Caco-2 (cell line): Measurements from ENCODE around the gene ERBB4. TPM values are rescaled to one million over a fixed set of nuclear protein-coding genes. Genes with fewer than 3 reads are reported as not detected.

Source experiments
- BruUV-seq: library from RNA; stranded (reverse); fragments of 400-500 nt; replicated peaks from 2 replicates; lab custom pipeline; 2021; lab: Mats Ljungman, UMichigan
- CTCF ChIA-PET: fragments of 300-600 bp; sonication (Branson Sonifier 250); formaldehyde crosslinking; loops from one replicate; lab custom pipeline; 2022; ENCODE audit warnings: antibody characterized with exemption; lab: Charles Lee
- POLR2A ChIA-PET: fragments of 300-600 bp; sonication (Branson Sonifier 250); formaldehyde crosslinking; loops from one replicate; lab custom pipeline; 2022; ENCODE audit warnings: antibody characterized with exemption; lab: Charles Lee
- DNase-seq, 2 experiments: peaks; one replicate each; pipeline versions ENCODE4 v3.0.0 to v3.0.0-alpha.2; 2020 to 2022
- H3K27me3 ChIP-seq: replicated peaks from 2 replicates; pipeline ENCODE4 v1.6.0; 2011; ENCODE audit warnings: low read length; ENCODE audit not compliant: control insufficient read depth, insufficient read depth
- H3K36me3 ChIP-seq: 2 replicates; pipeline ENCODE4 v1.5.1; 2011; ENCODE audit warnings: low read length; ENCODE audit not compliant: control insufficient read depth, insufficient read depth
- H3K4me1 ChIP-seq: fragments of 250-450 bp; sonication (Bioruptor Pico); 2 replicates; pipeline ENCODE4 v1.5.1; 2020; ENCODE audit warnings: mild to moderate bottlenecking
- H3K4me3 ChIP-seq: 2 replicates; pipeline ENCODE4 v1.5.1; 2011; ENCODE audit warnings: low read depth, mild to moderate bottlenecking, control low read depth, low read length
- H3K9me3 ChIP-seq: fragments of 250-450 bp; sonication (Bioruptor Pico); 2 replicates; pipeline ENCODE4 v1.5.1; 2020; ENCODE audit warnings: mild to moderate bottlenecking, moderate library complexity
- H3K27ac Mint-ChIP-seq: one replicate; pipeline ENCODE4 v1.8.0; 2022; ENCODE audit warnings: mixed read lengths; ENCODE audit not compliant: unreplicated experiment
- H3K27me3 Mint-ChIP-seq: one replicate; pipeline ENCODE4 v1.8.0; 2022; ENCODE audit warnings: mixed read lengths; ENCODE audit not compliant: insufficient read depth, unreplicated experiment
- H3K36me3 Mint-ChIP-seq: one replicate; pipeline ENCODE4 v1.8.0; 2022; ENCODE audit warnings: mild to moderate bottlenecking, mixed read lengths; ENCODE audit not compliant: insufficient read depth, unreplicated experiment
- H3K4me1 Mint-ChIP-seq: one replicate; pipeline ENCODE4 v1.8.0; 2022; ENCODE audit warnings: low read depth, mixed read lengths; ENCODE audit not compliant: unreplicated experiment
- H3K4me3 Mint-ChIP-seq: one replicate; pipeline ENCODE4 v1.8.0; 2022; ENCODE audit warnings: mild to moderate bottlenecking, moderate library complexity, mixed read lengths; ENCODE audit not compliant: unreplicated experiment
- H3K9me3 Mint-ChIP-seq: one replicate; pipeline ENCODE4 v1.8.0; 2022; ENCODE audit warnings: mixed read lengths; ENCODE audit not compliant: unreplicated experiment
- CTCF ChIP-seq, 2 experiments: fragments of 200-600 bp in 1 of 2; IDR thresholded peaks; 1 replicate in 1 of 2; 2 replicates in 1 of 2; pipeline versions ENCODE4 v1.5.1 to v1.8.0; 2011 to 2022; ENCODE audit warnings: antibody characterized with exemption in 1 of 2, control low read depth in 1 of 2, inconsistent platforms in 1 of 2, low read depth in 1 of 2, low read length in 1 of 2, mild to moderate bottlenecking in 1 of 2, moderate library complexity in 1 of 2; ENCODE audit not compliant: insufficient read depth in 1 of 2, severe bottlenecking in 1 of 2, unreplicated experiment in 1 of 2
- intact Hi-C: fragments of 100-400 bp; cut with micrococcal nuclease; formaldehyde crosslinking; loops from one replicate; pipeline ENCODE4 v1.10.0; 2022; ENCODE audit not compliant: unreplicated experiment
- total RNA-seq: library from RNA; stranded (reverse); gene quantifications from 2 replicates; pipeline ENCODE4 v1.2.3, GENCODE V29; 2022

The ERBB4 gene
- total RNA-seq, 1 experiment from 2014 or later = not detected

GRCh38 chr2:212269005-212269404 lies 269.6 kb downstream of the ERBB4 start:
- Mint-ChIP-seq H3K36me3 (no peaks in the 10 kb centered on the region), H3K4me3 (no peak overlapping the region), H3K9me3 (no peaks in the 10 kb centered on the region), H3K27me3 (no peaks in the 10 kb centered on the region), H3K27ac (no peak overlapping the region), H3K4me1 (no peaks in the 10 kb centered on the region)
- POLR2A ChIA-PET = no interaction called here
- intact Hi-C loops = no loop called here
- Histone ChIP-seq H3K4me1 (no peaks in the 10 kb centered on the region), H3K27me3 (no peaks in the 10 kb centered on the region), H3K36me3 (no peaks in the 10 kb centered on the region), H3K9me3 (no peaks in the 10 kb centered on the region), H3K4me3 (no peak overlapping the region)
- BruUV-seq = no TSS peak
- no peak for TF ChIP-seq CTCF (IDR thresholded peaks at IDR 0.05; ENCODE audit: insufficient read depth in 1 of 2, low read depth in 1 of 2, low read length in 1 of 2, severe bottlenecking in 1 of 2, unreplicated experiment in 1 of 2)
- CTCF ChIA-PET = no interaction called here
- DNase-seq = no peak

- H3K4me1 Mint-ChIP-seq = no peaks in the 10 kb centered on the region
- H3K4me3 Mint-ChIP-seq = no peak overlapping the region
- intact Hi-C loops = no loop called here
- H3K9me3 Mint-ChIP-seq = no peaks in the 10 kb centered on the region
- no peak for TF ChIP-seq CTCF (IDR thresholded peaks at IDR 0.05; ENCODE audit: insufficient read depth in 1 of 2, low read depth in 1 of 2, low read length in 1 of 2, severe bottlenecking in 1 of 2, unreplicated experiment in 1 of 2)
- ChIA-PET POLR2A (no interaction called here), CTCF (no interaction called here)
- DNase-seq = no peak
- H3K9me3 ChIP-seq = no peaks in the 10 kb centered on the region
- no TSS peak for BruUV-seq
- no peaks in the 10 kb centered on the region for H3K27me3 ChIP-seq
- H3K4me1 ChIP-seq = no peaks in the 10 kb centered on the region
- no peak overlapping the region for H3K27ac Mint-ChIP-seq
- H3K27me3 Mint-ChIP-seq = no peaks in the 10 kb centered on the region
- no peaks in the 10 kb centered on the region for H3K36me3 ChIP-seq
- H3K4me3 ChIP-seq = no peak overlapping the region
- H3K36me3 Mint-ChIP-seq = no peaks in the 10 kb centered on the region
Observed at GRCh38 chr2:212266297-212266696, 272.3 kb downstream of the ERBB4 start.

- Histone ChIP-seq H3K27me3 (no peaks in the 10 kb centered on the region), H3K4me3 (no peak overlapping the region), H3K9me3 (no peaks in the 10 kb centered on the region), H3K4me1 (no peaks in the 10 kb centered on the region), H3K36me3 (no peaks in the 10 kb centered on the region)
- no peak overlapping the region for H3K4me3 Mint-ChIP-seq
- CTCF ChIA-PET = no interaction called here
- H3K27ac Mint-ChIP-seq = no peak overlapping the region
- H3K27me3 Mint-ChIP-seq = no peaks in the 10 kb centered on the region
- DNase-seq = no peak
- no peaks in the 10 kb centered on the region for H3K9me3 Mint-ChIP-seq
- POLR2A ChIA-PET = no interaction called here
- no peaks in the 10 kb centered on the region for H3K36me3 Mint-ChIP-seq
- no peaks in the 10 kb centered on the region for H3K4me1 Mint-ChIP-seq
- BruUV-seq = no TSS peak
- TF ChIP-seq CTCF (IDR thresholded peaks at IDR 0.05; ENCODE audit: insufficient read depth in 1 of 2, low read depth in 1 of 2, low read length in 1 of 2, severe bottlenecking in 1 of 2, unreplicated experiment in 1 of 2) = no peak
- intact Hi-C loops = no loop called here
Observed at GRCh38 chr2:212265777-212266176, 272.8 kb downstream of the ERBB4 start.
